ENCODE data around the gene PRUNE2. TPM values are rescaled to one million over a fixed set of nuclear protein-coding genes. Genes with fewer than 3 reads are reported as not detected.
A peak's percentile ranks its signal among the peaks of the same experiment; 100 is the strongest.

PRUNE2 gene
- total RNA-seq, 1 donor from 2014 or later = 0.63 TPM

DNA sequence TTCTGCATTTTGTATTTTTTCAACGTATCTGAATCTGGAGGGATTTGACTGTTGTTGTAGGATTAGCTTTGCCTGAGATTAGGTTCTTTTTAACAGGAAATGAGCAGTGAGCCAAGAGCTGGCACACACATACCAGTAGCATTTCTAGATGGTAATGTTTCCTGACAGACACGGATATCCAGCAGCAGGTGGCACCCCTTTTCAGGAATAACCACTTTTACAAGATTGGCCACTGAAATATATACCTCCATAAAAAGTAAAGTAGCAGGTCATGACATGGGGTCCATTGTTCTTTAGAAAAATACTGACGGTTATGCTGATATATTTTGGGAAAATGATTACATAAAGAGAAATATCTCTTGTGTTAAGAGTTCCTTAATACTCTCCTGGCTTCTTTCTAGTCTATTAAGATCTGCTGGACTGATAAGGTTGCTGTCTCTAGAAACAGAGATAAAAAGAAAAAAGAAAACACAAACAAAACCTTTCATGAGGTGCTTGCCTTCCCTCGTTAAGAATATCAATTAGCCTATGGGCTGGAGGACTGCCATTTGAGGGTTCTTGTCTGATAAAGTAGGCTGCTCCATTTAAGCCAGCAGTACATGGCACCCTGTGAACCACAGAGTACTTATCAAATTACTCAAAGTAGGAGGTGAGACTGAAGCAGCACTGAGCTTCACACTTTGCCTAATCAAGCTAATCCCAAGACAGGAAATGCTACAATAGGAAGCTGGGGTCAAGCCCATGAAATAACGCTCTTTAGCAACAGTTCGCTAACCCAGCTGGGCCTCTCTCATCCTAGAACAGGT is 243.2 kb downstream of the PRUNE2 start:
- DNase-seq (ENCODE audit: low read depth) = no peak
- H3K4me3 ChIP-seq (ENCODE audit: low read depth, low read length) = no peak overlapping the region
- TF ChIP-seq, protein P1, sequence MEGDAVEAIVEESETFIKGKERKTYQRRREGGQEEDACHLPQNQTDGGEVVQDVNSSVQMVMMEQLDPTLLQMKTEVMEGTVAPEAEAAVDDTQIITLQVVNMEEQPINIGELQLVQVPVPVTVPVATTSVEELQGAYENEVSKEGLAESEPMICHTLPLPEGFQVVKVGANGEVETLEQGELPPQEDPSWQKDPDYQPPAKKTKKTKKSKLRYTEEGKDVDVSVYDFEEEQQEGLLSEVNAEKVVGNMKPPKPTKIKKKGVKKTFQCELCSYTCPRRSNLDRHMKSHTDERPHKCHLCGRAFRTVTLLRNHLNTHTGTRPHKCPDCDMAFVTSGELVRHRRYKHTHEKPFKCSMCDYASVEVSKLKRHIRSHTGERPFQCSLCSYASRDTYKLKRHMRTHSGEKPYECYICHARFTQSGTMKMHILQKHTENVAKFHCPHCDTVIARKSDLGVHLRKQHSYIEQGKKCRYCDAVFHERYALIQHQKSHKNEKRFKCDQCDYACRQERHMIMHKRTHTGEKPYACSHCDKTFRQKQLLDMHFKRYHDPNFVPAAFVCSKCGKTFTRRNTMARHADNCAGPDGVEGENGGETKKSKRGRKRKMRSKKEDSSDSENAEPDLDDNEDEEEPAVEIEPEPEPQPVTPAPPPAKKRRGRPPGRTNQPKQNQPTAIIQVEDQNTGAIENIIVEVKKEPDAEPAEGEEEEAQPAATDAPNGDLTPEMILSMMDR (conservative IDR thresholded peaks at IDR 0.05; ENCODE audit: low read depth, low read length) = no peak

DNA sequence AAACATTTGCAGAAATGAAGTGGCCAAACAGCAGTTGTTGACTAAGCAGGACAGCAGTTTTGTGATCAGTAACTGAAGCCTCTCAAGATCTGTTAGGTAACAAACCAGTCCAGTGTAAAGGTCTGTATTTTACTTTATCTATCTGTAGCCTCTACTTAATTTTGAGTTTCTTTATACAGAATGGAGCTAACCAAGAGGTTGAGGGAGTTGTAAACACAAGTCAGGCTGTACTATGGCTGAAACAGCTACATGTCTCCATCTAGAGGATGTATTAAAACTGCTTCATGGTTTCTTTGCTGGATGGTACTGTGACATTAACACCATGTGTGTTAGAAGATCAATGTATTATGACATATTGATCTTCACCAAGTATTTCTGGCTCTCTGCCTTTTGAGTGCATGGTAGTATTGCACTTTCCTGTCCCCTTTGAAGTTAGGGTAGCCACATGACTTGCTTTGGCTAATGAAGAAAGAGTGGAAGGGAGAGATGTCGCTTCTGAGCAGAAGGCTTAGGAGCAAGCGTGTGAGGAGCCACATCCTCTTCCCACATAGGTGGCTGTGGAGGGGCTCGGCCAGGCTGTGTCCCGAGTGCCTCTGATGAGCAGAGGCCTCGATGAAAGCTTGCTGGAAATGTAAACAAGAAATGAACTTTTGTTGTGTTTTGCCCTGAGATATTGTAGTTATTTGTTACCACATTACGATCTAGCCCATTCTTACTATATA is 247.2 kb downstream of the PRUNE2 start:
- H3K4me3 ChIP-seq (ENCODE audit: low read depth, low read length) = no peak overlapping the region
- DNase-seq (ENCODE audit: low read depth) = no peak
- TF ChIP-seq, protein P1 (conservative IDR thresholded peaks at IDR 0.05; ENCODE audit: low read depth, low read length) = peak; percentile 65

- DNase-seq (ENCODE audit: low read depth) = no peak
- H3K4me3 ChIP-seq (ENCODE audit: low read depth, low read length) = no peak overlapping the region
- TF ChIP-seq, protein P1 (conservative IDR thresholded peaks at IDR 0.05; ENCODE audit: low read depth, low read length) = no peak
Observed at GRCh38 chr9:76657265-76657664, 248.6 kb downstream of the PRUNE2 start.

DNA sequence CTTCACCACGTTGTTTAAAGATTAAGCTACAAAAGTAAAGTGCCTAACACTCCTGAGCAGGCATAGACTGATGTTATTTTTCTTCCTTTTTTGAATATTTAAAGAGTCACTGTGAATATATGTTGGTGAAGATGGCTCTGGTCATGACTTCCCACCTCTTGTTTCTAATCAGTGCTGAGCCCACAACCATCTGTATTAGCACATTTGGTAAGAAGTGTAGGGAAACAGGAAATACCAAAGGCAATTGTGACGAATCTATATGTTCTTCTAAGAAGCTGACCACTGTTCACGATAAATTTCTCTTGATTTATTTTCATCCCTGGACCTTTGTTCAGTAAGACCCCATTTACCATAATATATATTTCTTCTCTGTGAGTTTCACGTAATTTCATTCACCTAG is 249.9 kb downstream of the PRUNE2 start:
- DNase-seq (ENCODE audit: low read depth) = no peak
- H3K4me3 ChIP-seq (ENCODE audit: low read depth, low read length) = no peak overlapping the region
- TF ChIP-seq, protein P1 (conservative IDR thresholded peaks at IDR 0.05; ENCODE audit: low read depth, low read length) = no peak

DNA sequence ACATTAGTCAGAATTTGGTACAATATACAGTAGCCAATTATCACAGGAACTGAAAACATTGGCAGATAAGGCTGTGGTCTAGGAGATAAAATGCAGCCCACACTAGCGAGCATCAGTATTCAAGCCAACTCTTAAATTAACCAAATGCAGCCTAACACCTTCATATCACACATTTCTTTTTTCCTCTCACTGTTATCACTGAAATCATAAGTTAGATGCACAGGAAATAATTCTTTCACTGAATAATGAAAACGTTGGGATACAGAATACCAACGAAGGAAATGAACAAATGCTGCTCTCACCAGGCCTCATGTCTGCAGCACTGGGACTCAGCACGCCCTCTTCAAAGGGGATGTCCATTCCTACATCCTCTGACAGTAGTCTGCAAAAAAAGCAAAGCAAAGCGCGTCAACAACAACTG is 250.8 kb downstream of the PRUNE2 start:
- no peak overlapping the region for H3K4me3 ChIP-seq (ENCODE audit: low read depth, low read length)
- TF ChIP-seq, protein P1 (conservative IDR thresholded peaks at IDR 0.05; ENCODE audit: low read depth, low read length) = no peak
- no peak for DNase-seq (ENCODE audit: low read depth)

- TF ChIP-seq, protein P1 (conservative IDR thresholded peaks at IDR 0.05; ENCODE audit: low read depth, low read length) = no peak
- no peak overlapping the region for H3K4me3 ChIP-seq (ENCODE audit: low read depth, low read length)
- no peak for DNase-seq (ENCODE audit: low read depth)
Observed at GRCh38 chr9:76654575-76654974, 251.3 kb downstream of the PRUNE2 start.

Data from epithelial cell of proximal tubule (primary cell).